Esophagus squamous epithelium (tissue), 4 donors: ENCODE data around the gene PRUNE2.

Experiments used
- POLR2A ChIP-seq, 4 donors: fragments of 450-650 bp; IDR thresholded peaks; one replicate each; pipeline ENCODE4 v1.6.1; 2017; ENCODE audit warnings: antibody characterized with exemption in 4 of 4, mild to moderate bottlenecking in 4 of 4, moderate library complexity in 3 of 4
- TF ChIP-seq, protein P1 (sequence below), 6 experiments: fragments of 450-650 bp in 4 of 6; fragments of 200-600 bp in 2 of 6; sonication (generic) in 2 of 6; IDR thresholded peaks; one replicate each; pipeline ENCODE4 v1.5.1; 2016 to 2019; ENCODE audit warnings: antibody characterized with exemption in 6 of 6, mild to moderate bottlenecking in 4 of 6, moderate library complexity in 4 of 6

GRCh38 chr9:76618762-76619161 is 287.2 kb downstream of the PRUNE2 start:
- TF ChIP-seq, protein P1, sequence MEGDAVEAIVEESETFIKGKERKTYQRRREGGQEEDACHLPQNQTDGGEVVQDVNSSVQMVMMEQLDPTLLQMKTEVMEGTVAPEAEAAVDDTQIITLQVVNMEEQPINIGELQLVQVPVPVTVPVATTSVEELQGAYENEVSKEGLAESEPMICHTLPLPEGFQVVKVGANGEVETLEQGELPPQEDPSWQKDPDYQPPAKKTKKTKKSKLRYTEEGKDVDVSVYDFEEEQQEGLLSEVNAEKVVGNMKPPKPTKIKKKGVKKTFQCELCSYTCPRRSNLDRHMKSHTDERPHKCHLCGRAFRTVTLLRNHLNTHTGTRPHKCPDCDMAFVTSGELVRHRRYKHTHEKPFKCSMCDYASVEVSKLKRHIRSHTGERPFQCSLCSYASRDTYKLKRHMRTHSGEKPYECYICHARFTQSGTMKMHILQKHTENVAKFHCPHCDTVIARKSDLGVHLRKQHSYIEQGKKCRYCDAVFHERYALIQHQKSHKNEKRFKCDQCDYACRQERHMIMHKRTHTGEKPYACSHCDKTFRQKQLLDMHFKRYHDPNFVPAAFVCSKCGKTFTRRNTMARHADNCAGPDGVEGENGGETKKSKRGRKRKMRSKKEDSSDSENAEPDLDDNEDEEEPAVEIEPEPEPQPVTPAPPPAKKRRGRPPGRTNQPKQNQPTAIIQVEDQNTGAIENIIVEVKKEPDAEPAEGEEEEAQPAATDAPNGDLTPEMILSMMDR (IDR thresholded peaks at IDR 0.05) = no peak
- no peak for TF ChIP-seq POLR2A (IDR thresholded peaks at IDR 0.05)
